NCI-H146 treated with DMSO at 0.1 percent for 48 hours (cell line): ENCODE data around the gene ADCY6.
"Not testable (repeated sequence)": the region's sequence is repeated elsewhere in the genome, so short reads cannot be mapped to it uniquely, and the experiment has no call there.

Experiments used
- DNase-seq: peaks from one replicate; lab custom pipeline; 2025; ENCODE audit not compliant: unreplicated experiment; lab: John Stamatoyannopoulos, UW

The ADCY6 gene

GRCh38 chr12:48764521-48764920, 24.4 kb downstream of the ADCY6 start:
- no peak for DNase-seq

DNA sequence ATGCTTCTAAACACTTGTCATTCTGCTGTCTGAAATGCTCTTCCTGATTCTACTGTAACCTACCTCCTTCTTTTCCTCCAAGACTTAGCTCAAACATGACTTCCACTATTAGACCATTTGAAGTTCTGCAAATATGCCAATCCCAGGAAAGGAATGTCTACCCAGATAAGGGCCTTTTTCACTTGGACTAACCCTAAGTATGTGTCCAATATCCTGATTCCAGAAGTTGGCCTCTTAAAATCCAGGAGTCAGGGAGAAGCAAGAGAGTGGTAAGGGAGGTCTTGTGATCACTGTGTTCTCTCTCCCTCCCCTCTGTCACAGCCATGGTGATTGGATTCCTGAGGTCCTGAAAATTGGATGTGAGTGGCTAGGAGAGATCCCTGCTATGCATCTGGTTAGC, 30.2 kb downstream of the ADCY6 start:
- no peak for DNase-seq

DNA sequence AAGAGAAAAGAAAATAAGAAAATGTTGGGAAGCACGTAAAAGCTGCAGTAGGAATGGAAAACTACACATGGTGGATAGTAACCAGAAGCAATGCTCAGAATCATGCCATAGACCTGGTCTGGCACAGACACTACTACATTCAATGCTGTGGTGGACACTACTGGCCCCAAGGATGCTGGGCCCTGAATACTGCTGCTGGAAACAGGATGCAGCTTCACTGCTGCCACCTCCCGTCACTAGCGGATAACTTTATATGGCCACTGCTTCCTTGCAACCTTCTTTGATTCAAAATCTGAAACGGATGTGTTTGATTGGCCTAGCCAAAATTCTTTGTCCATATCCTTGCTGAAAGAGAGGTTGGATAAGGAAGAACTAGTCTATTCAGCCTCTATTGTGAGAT, 30.7 kb downstream of the ADCY6 start:
- DNase-seq: no peak

DNA sequence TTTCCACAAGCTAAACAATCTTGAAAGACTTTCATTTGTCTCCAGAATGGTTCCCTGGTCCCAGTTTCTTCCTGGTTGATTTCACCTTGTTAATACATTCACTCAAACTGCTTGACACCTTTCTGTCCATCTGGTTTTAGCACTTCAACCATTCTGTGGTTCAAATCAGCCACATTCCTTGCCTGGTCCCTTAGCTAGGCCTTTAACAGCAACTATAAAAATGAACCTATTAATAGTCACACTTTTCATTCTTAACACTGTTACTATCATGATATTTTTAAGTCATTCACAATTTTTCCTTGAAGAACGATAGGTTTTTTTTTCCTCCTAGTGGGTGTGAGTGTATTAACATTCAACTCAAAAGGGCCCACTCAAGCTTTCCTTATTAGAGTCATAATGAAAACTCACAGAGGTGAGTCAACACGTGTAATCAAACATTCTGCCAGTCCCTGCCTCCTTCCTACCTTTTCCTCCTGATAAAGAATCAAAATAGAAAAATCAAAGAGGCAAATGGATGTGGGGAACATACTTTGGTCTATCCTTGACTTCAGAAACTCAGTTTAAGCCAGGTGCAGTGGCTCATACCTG, 38.0 kb downstream of the ADCY6 start:
- no peak for DNase-seq

- DNase-seq: no peak
These were observed 38.7 kb downstream of the ADCY6 start for GRCh38 chr12:48750215-48750614.

GRCh38 chr12:48744251-48745008, 44.5 kb downstream of the ADCY6 start:
- no peak for DNase-seq

DNA sequence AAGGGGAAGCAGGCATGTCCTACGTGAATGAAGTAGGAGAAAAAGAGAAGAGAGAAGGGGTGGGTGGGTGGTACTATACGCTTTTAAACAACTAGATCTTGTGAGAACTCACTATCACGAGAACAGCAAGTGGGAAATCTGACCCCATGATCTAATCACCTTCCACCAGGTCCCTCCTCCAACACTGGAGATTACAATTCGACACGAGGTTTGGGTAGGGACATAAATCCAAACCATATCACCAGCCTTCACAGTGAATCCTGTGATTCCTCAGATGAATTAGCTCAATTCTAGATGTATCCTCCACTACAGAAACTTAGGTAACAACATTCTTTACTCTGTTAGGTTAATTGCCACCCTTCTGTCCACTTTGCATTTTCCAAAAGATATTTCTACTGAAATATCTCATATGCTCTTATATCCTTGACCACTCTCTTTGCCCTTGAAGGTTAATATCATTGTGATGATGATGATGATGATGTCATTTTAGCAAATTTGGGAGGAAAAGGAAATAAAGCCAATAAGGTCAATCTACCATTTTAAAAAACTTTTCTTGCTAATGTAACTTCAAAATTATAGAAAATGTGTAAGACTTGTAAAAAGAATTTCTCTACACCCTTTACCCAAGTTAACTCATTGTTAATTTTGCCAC, 49.1 kb downstream of the ADCY6 start:
- no peak for DNase-seq

DNA sequence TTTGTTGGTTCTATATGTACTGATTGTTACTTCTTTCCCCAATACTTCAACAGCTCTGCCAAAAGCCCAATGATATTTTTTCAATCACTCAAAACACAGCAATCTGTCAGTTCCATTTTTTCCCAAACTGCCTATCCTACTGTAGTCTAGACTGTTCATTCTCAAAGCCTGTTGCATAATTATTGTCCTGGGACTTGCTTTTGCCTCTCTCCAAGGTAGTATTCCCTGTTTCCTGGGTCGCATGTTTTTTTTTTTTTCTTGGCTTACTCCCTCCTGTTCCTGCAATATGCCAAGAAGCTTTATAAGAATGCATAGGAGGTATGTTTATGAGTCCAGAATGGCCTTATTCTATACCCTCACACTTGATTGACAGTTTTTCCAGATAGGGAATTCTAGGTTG, 52.4 kb downstream of the ADCY6 start:
- DNase-seq: no peak

DNA sequence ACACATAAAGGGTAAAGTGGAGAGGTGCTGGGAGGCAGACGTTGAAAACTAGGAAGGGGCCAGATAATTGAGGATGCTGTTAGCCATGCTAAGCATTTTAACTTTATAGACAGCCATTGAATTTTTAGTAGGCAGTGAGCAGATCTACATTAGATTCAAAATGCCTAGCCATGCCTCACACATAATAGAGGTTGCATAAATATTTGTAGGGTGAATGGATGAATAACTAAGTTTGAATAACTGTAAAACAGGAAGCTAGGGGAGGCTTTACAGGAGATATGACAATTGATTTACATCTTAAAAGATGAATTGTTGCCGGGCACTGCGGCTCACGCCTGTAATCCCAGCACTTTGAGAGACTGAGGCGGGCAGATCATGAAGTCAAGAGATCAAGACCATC, 60.1 kb downstream of the ADCY6 start:
- no peak for DNase-seq

GRCh38 chr12:48720737-48721136, 68.2 kb downstream of the ADCY6 start:
- DNase-seq: not testable (repeated sequence)

- DNase-seq: not testable (repeated sequence)
These were observed 68.7 kb downstream of the ADCY6 start for GRCh38 chr12:48720171-48720570.

GRCh38 chr12:48719002-48719401, 69.9 kb downstream of the ADCY6 start:
- not testable (repeated sequence) for DNase-seq

- no peak for DNase-seq
These were observed 71.6 kb downstream of the ADCY6 start for GRCh38 chr12:48717252-48717695.

DNA sequence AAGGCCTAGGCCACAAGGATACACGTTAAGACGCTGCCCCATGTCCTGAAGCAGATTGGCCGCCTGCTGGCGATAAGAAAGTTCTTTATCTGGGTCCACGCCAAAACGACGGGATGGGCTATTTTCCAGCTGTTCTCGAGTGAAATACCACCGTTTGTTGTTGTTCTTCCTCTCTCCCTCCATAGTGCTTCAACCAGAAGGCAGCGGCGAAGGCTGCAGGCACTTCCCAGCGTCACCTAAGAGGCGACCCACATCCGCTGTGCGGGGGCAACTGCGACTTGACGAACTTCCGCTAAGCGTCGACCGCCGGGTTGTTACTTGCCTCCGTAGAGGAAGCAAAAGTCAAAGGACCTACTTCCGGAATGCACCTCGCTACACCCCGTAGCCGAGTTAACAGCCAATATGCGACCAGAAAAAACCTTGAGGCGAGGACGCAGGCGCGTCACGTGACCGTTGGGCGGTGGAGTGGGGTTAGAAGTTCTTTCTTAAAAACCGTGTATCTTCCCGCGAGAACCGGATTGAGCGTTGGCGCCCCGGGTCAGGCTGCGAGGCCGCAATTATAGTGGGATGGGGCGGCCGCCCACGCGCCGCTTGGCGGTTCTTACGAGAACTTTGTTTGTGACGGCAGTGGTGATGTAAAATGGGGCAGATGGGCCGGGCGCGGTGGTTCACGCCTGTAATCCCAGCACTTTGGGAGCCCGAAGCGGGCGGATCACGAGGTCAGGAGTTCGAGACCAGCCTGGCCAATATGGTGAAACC, 72.2 kb downstream of the ADCY6 start, which contains the start of gene CCNT1:
Gene CCNT1 (minus strand): TSS at position 215 of the 759 bp plus-strand sequence. CDS start 32 bp downstream, at position 183.
- DNase-seq: peak; percentile 99
